ENCODE results near the gene ROBO2. TPM values are rescaled to one million over a fixed set of nuclear protein-coding genes. Genes with fewer than 3 reads are reported as not detected.

The ROBO2 gene
- total and polyA plus RNA-seq, 2 experiments from 2014 or later = 1.5 to 7.8 TPM

- TF ChIP-seq EZH2phosphoT487 (IDR thresholded peaks at IDR 0.05; ENCODE audit: unreplicated experiment) (no peak), CREB1 (CRISPR knock-in tag; IDR thresholded peaks at IDR 0.05; ENCODE audit: low read depth) (no peak), EZH2 (IDR thresholded peaks at IDR 0.05; ENCODE audit: low read depth, unreplicated experiment) (no peak)
- TF ChIP-seq, protein P1, sequence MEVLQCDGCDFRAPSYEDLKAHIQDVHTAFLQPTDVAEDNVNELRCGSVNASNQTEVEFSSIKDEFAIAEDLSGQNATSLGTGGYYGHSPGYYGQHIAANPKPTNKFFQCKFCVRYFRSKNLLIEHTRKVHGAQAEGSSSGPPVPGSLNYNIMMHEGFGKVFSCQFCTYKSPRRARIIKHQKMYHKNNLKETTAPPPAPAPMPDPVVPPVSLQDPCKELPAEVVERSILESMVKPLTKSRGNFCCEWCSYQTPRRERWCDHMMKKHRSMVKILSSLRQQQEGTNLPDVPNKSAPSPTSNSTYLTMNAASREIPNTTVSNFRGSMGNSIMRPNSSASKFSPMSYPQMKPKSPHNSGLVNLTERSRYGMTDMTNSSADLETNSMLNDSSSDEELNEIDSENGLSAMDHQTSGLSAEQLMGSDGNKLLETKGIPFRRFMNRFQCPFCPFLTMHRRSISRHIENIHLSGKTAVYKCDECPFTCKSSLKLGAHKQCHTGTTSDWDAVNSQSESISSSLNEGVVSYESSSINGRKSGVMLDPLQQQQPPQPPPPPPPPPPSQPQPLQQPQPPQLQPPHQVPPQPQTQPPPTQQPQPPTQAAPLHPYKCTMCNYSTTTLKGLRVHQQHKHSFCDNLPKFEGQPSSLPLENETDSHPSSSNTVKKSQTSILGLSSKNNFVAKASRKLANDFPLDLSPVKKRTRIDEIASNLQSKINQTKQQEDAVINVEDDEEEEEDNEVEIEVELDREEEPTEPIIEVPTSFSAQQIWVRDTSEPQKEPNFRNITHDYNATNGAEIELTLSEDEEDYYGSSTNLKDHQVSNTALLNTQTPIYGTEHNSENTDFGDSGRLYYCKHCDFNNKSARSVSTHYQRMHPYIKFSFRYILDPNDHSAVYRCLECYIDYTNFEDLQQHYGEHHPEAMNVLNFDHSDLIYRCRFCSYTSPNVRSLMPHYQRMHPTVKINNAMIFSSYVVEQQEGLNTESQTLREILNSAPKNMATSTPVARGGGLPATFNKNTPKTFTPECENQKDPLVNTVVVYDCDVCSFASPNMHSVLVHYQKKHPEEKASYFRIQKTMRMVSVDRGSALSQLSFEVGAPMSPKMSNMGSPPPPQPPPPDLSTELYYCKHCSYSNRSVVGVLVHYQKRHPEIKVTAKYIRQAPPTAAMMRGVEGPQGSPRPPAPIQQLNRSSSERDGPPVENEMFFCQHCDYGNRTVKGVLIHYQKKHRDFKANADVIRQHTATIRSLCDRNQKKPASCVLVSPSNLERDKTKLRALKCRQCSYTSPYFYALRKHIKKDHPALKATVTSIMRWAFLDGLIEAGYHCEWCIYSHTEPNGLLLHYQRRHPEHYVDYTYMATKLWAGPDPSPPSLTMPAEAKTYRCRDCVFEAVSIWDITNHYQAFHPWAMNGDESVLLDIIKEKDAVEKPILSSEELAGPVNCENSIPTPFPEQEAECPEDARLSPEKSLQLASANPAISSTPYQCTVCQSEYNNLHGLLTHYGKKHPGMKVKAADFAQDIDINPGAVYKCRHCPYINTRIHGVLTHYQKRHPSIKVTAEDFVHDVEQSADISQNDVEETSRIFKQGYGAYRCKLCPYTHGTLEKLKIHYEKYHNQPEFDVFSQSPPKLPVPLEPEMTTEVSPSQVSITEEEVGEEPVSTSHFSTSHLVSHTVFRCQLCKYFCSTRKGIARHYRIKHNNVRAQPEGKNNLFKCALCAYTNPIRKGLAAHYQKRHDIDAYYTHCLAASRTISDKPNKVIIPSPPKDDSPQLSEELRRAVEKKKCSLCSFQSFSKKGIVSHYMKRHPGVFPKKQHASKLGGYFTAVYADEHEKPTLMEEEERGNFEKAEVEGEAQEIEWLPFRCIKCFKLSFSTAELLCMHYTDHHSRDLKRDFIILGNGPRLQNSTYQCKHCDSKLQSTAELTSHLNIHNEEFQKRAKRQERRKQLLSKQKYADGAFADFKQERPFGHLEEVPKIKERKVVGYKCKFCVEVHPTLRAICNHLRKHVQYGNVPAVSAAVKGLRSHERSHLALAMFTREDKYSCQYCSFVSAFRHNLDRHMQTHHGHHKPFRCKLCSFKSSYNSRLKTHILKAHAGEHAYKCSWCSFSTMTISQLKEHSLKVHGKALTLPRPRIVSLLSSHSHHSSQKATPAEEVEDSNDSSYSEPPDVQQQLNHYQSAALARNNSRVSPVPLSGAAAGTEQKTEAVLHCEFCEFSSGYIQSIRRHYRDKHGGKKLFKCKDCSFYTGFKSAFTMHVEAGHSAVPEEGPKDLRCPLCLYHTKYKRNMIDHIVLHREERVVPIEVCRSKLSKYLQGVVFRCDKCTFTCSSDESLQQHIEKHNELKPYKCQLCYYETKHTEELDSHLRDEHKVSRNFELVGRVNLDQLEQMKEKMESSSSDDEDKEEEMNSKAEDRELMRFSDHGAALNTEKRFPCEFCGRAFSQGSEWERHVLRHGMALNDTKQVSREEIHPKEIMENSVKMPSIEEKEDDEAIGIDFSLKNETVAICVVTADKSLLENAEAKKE (CRISPR knock-in tag; IDR thresholded peaks at IDR 0.05) = no peak
Observed at GRCh38 chr3:77288348-77288747, 248.4 kb downstream of the ROBO2 start (continued).

GRCh38 chr3:77296527-77296926, 256.6 kb downstream of the ROBO2 start:
- Histone ChIP-seq H3K79me2 (replicated peaks; ENCODE audit: insufficient read depth) (no peaks in the 10 kb centered on the region), H3K36me3 (ENCODE audit: insufficient read depth) (no peaks in the 10 kb centered on the region), H2AFZ (no peak overlapping the region), H3K4me3 (no peak overlapping the region), H4K20me1 (replicated peaks; ENCODE audit: insufficient read depth) (no peaks in the 10 kb centered on the region), H3K27ac (ENCODE audit: low read depth) (no peak overlapping the region), H3K27me3 (ENCODE audit: insufficient read depth) (no peaks in the 10 kb centered on the region), H3F3A (replicated peaks; ENCODE audit: low read depth) (no peaks in the 10 kb centered on the region), H3K4me2 (no peak overlapping the region), H3K9me2 (ENCODE audit: insufficient read depth) (no peaks in the 10 kb centered on the region), H3K4me1 (ENCODE audit: insufficient read depth) (no peaks in the 10 kb centered on the region)
- Mint-ChIP-seq H3K27me3 (ENCODE audit: insufficient read depth, low read depth, poor library complexity) (no peaks in the 10 kb centered on the region), H3K9me3 (no peaks in the 10 kb centered on the region), H3K27ac (no peak overlapping the region), H3K36me3 (ENCODE audit: low read depth) (no peaks in the 10 kb centered on the region), H3K4me3 (no peak overlapping the region), H3K4me1 (no peaks in the 10 kb centered on the region)
- no peak for ATAC-seq
- no peak for TF ChIP-seq EZH2 (IDR thresholded peaks at IDR 0.05; ENCODE audit: low read depth, unreplicated experiment)
- no peak for TF ChIP-seq ZNF114 (CRISPR knock-in tag; IDR thresholded peaks at IDR 0.05)
- no peak for TF ChIP-seq ZNF331 (CRISPR knock-in tag; IDR thresholded peaks at IDR 0.05; ENCODE audit: low read depth)
- no peak for TF ChIP-seq CREB1 (CRISPR knock-in tag; IDR thresholded peaks at IDR 0.05; ENCODE audit: low read depth)
- no peak for TF ChIP-seq CTCF (conservative IDR thresholded peaks at IDR 0.05; ENCODE audit: low read depth in 2 of 2)
- no peak for TF ChIP-seq JUNB (IDR thresholded peaks at IDR 0.05; ENCODE audit: unreplicated experiment)
- TF ChIP-seq, protein P2, sequence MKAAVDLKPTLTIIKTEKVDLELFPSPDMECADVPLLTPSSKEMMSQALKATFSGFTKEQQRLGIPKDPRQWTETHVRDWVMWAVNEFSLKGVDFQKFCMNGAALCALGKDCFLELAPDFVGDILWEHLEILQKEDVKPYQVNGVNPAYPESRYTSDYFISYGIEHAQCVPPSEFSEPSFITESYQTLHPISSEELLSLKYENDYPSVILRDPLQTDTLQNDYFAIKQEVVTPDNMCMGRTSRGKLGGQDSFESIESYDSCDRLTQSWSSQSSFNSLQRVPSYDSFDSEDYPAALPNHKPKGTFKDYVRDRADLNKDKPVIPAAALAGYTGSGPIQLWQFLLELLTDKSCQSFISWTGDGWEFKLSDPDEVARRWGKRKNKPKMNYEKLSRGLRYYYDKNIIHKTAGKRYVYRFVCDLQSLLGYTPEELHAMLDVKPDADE (IDR thresholded peaks at IDR 0.05) = no peak
- no peak for TF ChIP-seq NANOG (IDR thresholded peaks at IDR 0.05; ENCODE audit: borderline replicate concordance)
- TF ChIP-seq POLR2AphosphoS5 (IDR thresholded peaks at IDR 0.05; ENCODE audit: low read depth) = no peak
- no peak for TF ChIP-seq EZH2phosphoT487 (IDR thresholded peaks at IDR 0.05; ENCODE audit: unreplicated experiment)
- peak; percentile 37 for DNase-seq (ENCODE audit: low spot score)
